ENCODE measurements around the gene CSE1L. TPM values are rescaled to one million over a fixed set of nuclear protein-coding genes. Genes with fewer than 3 reads are reported as not detected.

CSE1L gene
- total RNA-seq, 1 experiment from 2014 or later: 158 TPM

Other genes with a start within 250 kb of the CSE1L start
- gene PREX1, start 218.3 kb upstream of the CSE1L start, total RNA-seq (2021; ENCODE audit: unreplicated experiment): 6.1 TPM
- 22.2 TPM for gene ARFGEF2, start 124.6 kb upstream of the CSE1L start, total RNA-seq (2021; ENCODE audit: unreplicated experiment)
- 90.3 TPM for gene STAU1, start 142.0 kb downstream of the CSE1L start, total RNA-seq (2021; ENCODE audit: unreplicated experiment)
- 32.1 TPM for gene DDX27, start 173.1 kb downstream of the CSE1L start, total RNA-seq (2021; ENCODE audit: unreplicated experiment)
- gene ZNFX1, start 231.7 kb downstream of the CSE1L start, total RNA-seq (2021; ENCODE audit: unreplicated experiment): 24.1 TPM